Activated T-cell treated with anti-CD3 and anti-CD28 coated beads, Interleukin-2, amount 50 U/mL, for 4 hours (primary cell): Measurements from ENCODE around the gene FLII. TPM values are rescaled to one million over a fixed set of nuclear protein-coding genes. Genes with fewer than 3 reads are reported as not detected.

Source experiments
- ATAC-seq, 2 donors: fragments of 200-7000 bp; cut with Tn5 transposase; one replicate each; pipeline ENCODE4 v1.10.0; 2021
- DNase-seq: peaks from one replicate; pipeline ENCODE4 v3.0.0-alpha.2; 2020
- H3K27me3 Mint-ChIP-seq: one replicate; pipeline ENCODE4 v1.8.0; 2021; ENCODE audit warnings: low read depth, mixed read lengths
- H3K36me3 Mint-ChIP-seq: one replicate; pipeline ENCODE4 v1.8.0; 2022; ENCODE audit warnings: mixed read lengths; ENCODE audit not compliant: insufficient read depth
- H3K4me1 Mint-ChIP-seq: one replicate; pipeline ENCODE4 v1.8.0; 2021; ENCODE audit warnings: low read depth, mixed read lengths
- H3K4me3 Mint-ChIP-seq: one replicate; pipeline ENCODE4 v1.8.0; 2021; ENCODE audit warnings: mild to moderate bottlenecking, moderate library complexity, mixed read lengths
- H3K9me3 Mint-ChIP-seq: one replicate; pipeline ENCODE4 v1.8.0; 2021; ENCODE audit warnings: mixed read lengths
- total RNA-seq, 3 donors: library from RNA; stranded (reverse); gene quantifications; one replicate each; pipeline ENCODE4 v1.2.1, GENCODE V29; 2021

The FLII gene
- total RNA-seq, 3 donors from 2014 or later: 235 to 264 (median 244) TPM

DNA sequence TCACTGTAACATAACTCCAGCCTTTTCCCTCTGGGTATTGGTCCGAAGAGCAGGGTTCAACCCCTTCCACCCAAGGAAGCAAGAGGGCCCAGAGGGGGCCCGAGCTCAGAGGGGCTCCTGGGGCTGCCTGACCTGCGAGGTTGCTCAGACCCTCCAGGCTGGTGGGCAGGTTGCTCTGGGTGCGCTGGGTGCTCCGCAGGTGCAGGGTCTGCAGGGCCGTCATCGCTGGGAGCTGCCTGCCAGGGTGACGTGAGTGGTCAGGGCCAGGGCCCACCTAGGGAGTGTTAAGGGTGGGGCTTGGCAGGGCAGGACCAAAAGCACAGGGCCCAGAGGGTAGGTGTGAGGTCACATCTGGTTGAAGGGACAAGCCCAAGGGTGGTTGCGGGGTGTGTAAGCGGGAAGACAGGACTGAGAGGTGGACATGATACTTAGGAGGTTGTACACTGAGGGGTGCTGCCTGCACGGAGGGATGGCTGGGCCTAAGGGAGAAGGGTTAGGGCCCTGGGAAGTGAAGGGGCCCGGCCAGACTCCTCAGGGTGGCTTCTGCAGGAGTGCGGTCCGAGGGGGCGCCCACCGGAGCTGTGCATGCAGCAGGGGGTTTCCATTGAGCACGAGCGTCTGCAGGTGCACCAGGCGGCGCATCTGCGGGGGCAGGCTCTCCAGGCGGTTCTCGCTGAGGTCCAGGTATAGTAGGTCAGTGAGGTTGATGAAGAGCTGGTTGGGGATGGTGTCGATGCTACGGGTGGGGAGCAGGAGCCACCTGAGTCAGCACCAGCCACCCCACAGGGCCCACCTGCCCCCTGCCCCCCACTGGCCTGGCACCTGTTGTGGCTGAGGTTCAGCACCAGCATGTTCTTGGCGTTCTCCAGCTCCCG lies 4.4 kb downstream of the FLII start:
- DNase-seq (no peak), ATAC-seq (no peak)
- Mint-ChIP-seq H3K4me3 (peak overlapping the region; percentile 29), H3K4me1 (peaks cover 21% of the 10 kb centered on the region), H3K36me3 (peaks cover 14% of the 10 kb centered on the region), H3K27me3 (no peaks in the 10 kb centered on the region), H3K9me3 (no peaks in the 10 kb centered on the region)

DNA sequence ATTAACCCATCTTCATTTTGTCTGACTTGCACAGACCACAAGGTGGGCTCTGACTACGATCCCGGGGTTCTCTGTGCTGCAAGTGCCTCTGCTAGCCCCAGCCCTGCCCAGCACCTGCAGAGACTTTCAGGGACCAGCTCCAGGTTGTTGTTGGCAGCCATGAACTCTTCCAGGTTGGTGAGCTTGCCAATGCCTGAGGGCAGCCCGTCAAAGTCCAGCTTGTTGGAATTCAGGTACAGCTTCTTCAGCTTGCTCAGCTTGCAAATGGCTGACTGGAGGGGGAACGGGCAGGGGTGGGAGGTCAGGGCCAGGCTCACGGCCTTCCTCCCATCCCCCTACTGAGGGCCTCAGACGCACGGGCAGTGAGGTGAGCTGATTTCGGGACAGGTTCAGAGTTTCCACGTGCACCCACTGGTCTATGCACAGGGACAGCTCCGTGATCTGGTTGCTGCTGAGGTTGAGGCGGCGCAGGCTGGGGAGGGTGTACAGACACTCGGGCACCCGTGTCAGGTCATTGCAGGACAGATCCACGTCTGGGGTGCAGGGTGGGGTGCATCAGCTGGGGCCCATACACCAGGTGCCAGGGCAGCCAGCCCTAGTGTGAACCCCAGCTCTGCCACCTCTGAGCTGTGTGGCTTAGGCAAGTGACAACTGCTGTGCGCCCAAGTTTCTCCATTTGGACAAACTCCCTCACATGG lies 5.2 kb downstream of the FLII start:
- peaks cover 14% of the 10 kb centered on the region for H3K36me3 Mint-ChIP-seq
- ATAC-seq: no peak
- H3K9me3 Mint-ChIP-seq: no peaks in the 10 kb centered on the region
- H3K4me1 Mint-ChIP-seq: peaks cover 21% of the 10 kb centered on the region
- H3K27me3 Mint-ChIP-seq: no peaks in the 10 kb centered on the region
- no peak for DNase-seq
- no peak overlapping the region for H3K4me3 Mint-ChIP-seq

DNA sequence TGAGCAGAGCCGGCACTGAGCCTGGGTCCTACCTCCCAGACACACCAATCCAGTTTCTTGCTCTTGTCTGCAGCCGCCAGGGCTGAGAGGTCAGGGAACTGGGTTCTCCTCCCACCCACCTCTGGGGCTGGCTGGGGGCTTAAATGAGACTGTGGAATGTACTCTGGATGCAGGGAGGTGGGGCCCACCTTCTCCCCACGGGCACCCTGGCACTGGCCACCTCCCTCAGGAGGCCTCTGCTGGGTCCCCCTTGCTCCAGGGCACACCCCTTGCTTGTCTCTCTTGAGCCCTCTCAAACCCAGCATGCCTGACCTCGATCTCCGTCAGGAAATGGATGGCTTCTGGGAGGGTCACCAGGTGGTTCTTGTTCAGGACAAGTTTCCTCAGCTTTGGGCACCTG lies 6.4 kb downstream of the FLII start:
- Mint-ChIP-seq H3K9me3 (no peaks in the 10 kb centered on the region), H3K4me1 (peaks cover 16% of the 10 kb centered on the region), H3K4me3 (no peak overlapping the region), H3K36me3 (peaks cover 19% of the 10 kb centered on the region), H3K27me3 (no peaks in the 10 kb centered on the region)
- no peak for DNase-seq
- ATAC-seq: no peak

DNA sequence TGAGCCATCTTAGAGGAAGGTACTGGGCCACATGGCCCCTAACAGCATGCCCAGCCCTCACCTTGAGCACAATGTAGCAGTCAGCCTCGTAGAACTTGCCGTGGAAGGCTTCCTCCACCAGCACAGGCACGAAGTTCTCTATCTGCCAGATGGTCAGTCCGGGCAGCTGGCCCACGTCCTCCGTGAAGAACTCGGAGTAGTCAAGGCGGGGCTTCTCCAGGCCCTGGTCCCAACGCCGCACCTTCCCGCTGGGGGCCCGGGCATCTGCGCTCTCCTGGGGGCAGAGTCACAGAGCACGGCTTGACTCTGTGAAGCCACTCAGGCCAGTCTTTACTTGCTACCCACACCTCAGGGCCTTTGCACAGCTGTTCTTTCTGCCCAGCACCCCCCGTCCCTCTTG lies 7.3 kb downstream of the FLII start:
- Mint-ChIP-seq H3K9me3 (no peaks in the 10 kb centered on the region), H3K4me1 (peaks cover 8% of the 10 kb centered on the region), H3K27me3 (no peaks in the 10 kb centered on the region), H3K36me3 (peaks cover 25% of the 10 kb centered on the region), H3K4me3 (no peak overlapping the region)
- DNase-seq (no peak), ATAC-seq (no peak)

DNA sequence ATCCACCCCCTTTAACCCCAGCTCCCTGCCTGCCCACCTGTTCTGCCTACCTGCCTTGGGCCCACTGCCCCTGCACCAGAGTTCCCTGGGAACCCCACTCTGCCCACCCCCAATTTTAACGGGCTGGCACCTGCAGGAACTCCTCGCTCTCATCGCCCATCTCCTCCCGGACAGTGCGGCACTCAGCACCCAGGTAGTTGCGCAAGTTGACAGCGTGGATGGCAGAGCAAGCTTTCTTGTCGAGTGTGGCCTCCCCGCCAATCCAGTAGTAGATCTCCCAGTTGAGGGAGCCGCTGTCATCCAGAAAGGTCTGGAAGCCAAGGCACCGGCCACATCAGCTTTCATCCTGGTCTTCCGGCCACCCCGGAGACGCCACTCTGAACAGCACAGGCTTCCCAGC lies 7.8 kb downstream of the FLII start:
- H3K4me3 Mint-ChIP-seq: no peak overlapping the region
- H3K27me3 Mint-ChIP-seq: no peaks in the 10 kb centered on the region
- H3K4me1 Mint-ChIP-seq: peaks cover 4% of the 10 kb centered on the region
- H3K9me3 Mint-ChIP-seq: no peaks in the 10 kb centered on the region
- ATAC-seq (no peak), DNase-seq (no peak)
- peaks cover 25% of the 10 kb centered on the region for H3K36me3 Mint-ChIP-seq

DNA sequence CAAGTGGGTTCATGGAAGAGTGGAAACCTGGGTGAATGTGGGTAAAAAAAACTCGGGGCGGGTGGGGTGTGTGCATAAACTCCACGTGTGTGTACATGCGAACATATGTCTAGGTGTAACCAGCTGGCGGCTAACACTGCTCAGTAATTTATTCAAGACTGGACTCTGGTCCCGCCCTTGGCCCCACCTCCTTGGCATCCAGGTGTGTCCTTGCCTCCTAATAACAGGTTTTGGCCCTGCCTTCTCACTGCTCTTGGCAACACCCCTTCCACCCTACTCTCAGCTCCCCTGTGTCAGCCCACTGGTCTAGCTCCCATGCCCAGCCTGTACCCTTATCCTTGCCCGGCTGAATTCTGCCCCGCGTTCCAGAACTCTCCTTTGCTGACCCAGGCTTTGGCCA lies 8.3 kb downstream of the FLII start:
- Mint-ChIP-seq H3K9me3 (no peaks in the 10 kb centered on the region), H3K4me3 (no peak overlapping the region), H3K27me3 (no peaks in the 10 kb centered on the region), H3K4me1 (peaks cover 2% of the 10 kb centered on the region), H3K36me3 (peaks cover 25% of the 10 kb centered on the region)
- ATAC-seq: no peak
- DNase-seq: no peak

DNA sequence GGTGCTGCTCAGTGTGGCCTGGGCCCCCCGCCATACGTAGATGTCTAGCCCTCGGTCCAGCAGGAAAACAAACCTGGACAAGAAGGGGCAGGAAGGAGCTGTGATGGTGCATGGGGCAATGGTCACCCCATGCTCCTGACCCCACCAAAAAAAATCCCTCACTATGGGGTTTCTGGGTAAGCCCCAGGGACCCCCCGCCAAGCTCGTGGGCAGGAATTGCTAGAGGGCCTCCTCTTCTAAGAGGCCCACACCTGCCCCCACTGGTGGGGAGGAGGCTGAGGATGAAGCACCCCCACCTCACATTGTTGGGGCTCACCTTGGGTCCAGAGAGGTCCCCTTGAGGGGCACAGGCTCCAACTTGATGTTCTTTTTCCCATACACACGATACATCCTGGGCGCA lies 9.7 kb downstream of the FLII start:
- Mint-ChIP-seq H3K4me3 (no peak overlapping the region), H3K36me3 (peaks cover 25% of the 10 kb centered on the region), H3K4me1 (peaks cover 2% of the 10 kb centered on the region), H3K9me3 (no peaks in the 10 kb centered on the region), H3K27me3 (no peaks in the 10 kb centered on the region)
- ATAC-seq (no peak), DNase-seq (no peak)

DNA sequence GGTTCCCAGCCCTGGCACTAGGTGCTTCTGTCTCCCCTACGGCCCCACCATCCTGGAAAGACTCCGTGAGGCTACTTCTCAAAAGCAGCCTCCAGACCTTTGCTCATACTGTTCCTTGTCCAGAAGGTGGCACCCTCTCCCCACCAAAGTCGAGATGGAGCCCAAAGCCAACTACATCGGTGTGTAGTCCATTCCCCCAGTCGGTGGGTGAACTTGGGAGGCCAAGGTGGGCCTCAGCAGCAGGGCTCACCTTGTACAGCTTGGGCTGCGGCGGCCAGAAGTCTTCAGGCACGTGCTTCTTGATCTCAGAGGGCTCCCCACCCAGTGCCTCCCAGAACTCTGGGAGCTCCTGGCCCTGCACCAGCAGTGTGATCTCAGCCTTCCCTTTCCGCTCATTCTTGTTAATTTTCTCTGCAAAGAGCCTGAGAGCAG lies 10.2 kb downstream of the FLII start:
- Mint-ChIP-seq H3K4me1 (peaks cover 2% of the 10 kb centered on the region), H3K27me3 (no peaks in the 10 kb centered on the region), H3K36me3 (peaks cover 25% of the 10 kb centered on the region), H3K4me3 (no peak overlapping the region), H3K9me3 (no peaks in the 10 kb centered on the region)
- DNase-seq (peak; percentile 59), ATAC-seq (peak; percentile 77 to 78)

DNA sequence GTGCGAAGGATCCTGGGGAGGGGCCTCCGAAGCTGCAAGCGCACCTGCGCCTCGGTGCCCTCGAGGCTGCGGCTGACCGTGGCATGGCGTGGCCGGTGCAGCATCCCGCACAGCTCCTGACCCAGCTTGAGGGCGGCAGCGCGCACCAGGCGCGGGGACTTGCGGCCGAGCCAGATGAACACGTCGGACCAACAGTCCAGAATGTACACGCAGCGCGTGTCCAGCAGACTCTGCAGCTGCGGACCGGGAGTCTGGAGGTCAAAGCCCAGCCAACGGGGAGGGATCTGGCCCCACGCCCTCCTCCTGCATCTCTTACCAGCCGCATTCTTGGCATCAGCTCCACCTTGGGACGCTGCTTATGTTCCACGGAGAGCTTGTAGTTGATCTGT lies 10.9 kb downstream of the FLII start:
- Mint-ChIP-seq H3K4me3 (no peak overlapping the region), H3K4me1 (peaks cover 2% of the 10 kb centered on the region), H3K9me3 (no peaks in the 10 kb centered on the region), H3K27me3 (no peaks in the 10 kb centered on the region), H3K36me3 (peaks cover 25% of the 10 kb centered on the region)
- no peak for ATAC-seq
- no peak for DNase-seq

DNA sequence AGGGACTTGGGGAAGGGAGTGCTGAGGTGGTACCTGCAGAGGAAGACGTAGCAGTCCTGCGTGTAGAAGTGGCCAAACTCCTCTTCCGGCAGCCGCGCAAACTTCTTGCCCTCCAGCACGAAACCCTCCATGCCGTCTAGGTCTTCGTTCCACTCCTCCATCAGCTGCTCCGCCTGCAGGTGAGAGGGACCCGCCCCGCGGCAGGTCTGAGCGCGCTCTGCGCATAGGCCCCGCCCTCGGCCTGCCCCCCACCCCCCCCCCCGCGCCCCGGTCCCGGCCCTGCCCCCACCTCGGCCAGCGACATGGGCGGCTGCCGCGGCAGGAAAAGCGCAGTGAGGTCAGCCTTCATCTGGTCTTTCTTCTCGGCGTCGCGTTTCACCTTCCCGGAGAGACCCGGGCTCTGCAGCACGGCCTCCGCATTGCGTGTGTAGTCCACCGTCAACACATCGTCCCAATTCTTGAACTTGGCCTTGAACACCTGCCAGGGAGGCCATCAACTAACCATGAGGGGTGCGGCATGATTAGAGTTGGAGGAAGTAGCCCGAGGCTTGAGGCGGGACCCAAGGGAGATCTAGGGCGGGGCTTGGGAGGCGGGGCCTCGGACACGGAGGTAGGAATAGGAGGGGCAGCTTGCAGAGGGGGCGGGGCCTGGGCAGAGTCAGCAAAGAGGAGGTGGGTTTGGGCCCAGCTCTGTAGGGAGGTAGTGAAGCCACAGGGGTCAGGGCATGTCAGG lies 11.5 kb downstream of the FLII start:
- Mint-ChIP-seq H3K27me3 (no peaks in the 10 kb centered on the region), H3K4me1 (peaks cover 2% of the 10 kb centered on the region), H3K36me3 (peaks cover 25% of the 10 kb centered on the region), H3K9me3 (no peaks in the 10 kb centered on the region), H3K4me3 (no peak overlapping the region)
- DNase-seq (no peak), ATAC-seq (peak; percentile 64 to 67)

DNA sequence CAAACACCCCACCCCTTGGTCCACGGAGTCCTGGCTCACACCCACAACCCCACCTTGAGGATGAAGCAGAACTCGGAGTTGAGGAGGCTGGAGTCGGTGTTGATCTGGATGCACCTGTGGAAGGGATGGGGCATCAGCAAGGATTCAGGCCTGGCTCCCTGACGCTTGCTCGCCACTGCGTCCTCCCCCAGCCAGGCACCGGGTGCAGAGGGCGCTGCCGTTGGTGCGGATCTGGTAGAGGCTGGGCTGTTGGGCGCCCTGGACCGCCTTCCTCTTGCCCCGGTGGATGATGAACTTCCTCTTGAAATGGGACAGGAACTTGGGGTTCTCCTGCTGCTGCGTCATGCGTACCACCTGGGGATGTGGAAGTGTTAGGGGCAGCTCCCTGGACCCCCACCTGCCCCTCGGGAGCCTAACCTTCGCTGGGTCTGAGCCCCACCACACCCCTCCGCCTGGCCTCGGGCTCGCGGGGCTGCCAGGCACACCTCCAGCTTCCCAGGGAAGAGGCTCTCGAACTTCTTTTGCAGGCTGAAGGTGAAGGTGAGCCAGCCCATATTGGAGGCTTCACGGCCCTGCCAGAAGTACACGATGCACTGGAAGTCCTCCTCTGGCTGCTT lies 12.3 kb downstream of the FLII start:
- Mint-ChIP-seq H3K36me3 (peaks cover 21% of the 10 kb centered on the region), H3K27me3 (no peaks in the 10 kb centered on the region), H3K4me1 (peaks cover 2% of the 10 kb centered on the region), H3K4me3 (no peak overlapping the region), H3K9me3 (no peaks in the 10 kb centered on the region)
- no peak for DNase-seq
- ATAC-seq: no peak

DNA sequence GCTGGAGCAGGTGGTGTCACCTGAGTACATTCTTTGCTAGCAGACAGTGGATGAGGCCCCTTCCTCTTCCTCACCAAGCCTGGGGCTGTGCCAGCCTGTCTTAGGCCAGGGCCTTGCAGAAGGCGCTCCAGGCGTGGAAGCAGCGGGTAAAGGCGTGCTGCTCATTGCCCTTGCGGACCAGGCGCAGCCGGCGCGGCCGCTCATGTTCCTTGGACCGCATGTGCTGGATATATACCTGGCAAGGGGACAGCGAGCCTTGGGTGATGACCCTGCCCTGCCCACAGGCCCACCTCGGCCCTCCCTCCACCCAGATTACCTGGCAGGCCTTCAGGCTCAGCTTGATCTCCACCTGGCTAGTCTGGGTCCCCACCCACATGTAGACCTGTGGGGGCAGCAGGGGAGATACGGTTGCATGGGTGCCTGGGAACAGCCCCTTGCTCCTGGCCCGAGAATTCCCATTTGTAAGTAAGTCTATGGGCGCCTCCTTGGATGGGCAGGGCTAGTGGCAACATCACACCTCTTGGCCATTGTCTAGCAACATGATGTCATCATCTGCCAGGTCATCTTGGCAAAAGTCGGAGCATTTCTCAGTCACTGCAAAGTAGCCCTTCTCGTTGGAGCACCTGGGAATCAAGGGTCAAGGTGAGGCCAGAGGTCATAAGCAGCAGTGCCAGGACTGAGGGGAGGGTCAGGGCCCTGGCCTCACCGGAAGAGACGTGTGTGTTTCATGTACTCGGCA lies 13.3 kb downstream of the FLII start:
- ATAC-seq (no peak), DNase-seq (no peak)
- H3K36me3 Mint-ChIP-seq: peaks cover 13% of the 10 kb centered on the region
- H3K4me3 Mint-ChIP-seq: no peak overlapping the region
- H3K4me1 Mint-ChIP-seq: peaks cover 2% of the 10 kb centered on the region
- H3K27me3 Mint-ChIP-seq: no peaks in the 10 kb centered on the region
- no peaks in the 10 kb centered on the region for H3K9me3 Mint-ChIP-seq

DNA sequence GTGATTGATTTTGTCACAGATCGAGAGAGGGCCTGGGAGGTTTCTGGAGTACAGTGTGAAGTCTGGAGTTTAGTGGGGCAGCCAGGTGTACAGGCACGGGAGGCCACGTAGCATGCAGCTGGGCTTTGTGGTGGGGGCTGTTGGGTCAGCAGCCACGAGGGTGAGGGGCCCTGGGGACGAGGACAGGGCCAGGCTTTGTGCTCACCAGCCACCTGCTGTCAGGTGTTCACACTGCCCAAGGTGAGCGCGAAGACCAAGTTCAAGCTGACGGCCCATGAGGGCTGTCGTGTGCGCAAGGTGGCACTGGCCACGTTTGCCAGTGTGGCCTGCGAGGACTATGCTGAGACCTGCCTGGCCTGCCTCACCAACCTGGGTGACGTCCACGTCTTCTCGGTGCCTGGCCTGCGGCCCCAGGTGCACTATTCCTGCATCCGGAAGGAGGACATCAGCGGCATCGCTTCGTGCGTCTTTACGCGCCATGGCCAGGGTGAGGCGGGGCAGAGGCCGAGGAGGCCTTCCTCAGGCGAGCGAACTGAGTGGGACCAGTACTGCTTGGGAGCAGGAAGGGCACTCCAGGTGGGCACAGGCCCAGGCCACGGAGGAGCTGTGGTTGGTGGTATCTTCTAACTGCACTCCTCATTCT lies 17.2 kb downstream of the FLII start:
- no peak for ATAC-seq
- DNase-seq: no peak
- no peaks in the 10 kb centered on the region for H3K9me3 Mint-ChIP-seq
- H3K4me1 Mint-ChIP-seq: no peaks in the 10 kb centered on the region
- H3K36me3 Mint-ChIP-seq: no peaks in the 10 kb centered on the region
- H3K4me3 Mint-ChIP-seq: no peak overlapping the region
- no peaks in the 10 kb centered on the region for H3K27me3 Mint-ChIP-seq
